IMR-90 (cell line): ENCODE data around the gene ANKRD11. TPM values are rescaled to one million over a fixed set of nuclear protein-coding genes. Genes with fewer than 3 reads are reported as not detected.

Source experiments
- ATAC-seq: fragments of 200-7000 bp; cut with Tn5 transposase; 2 replicates; pipeline ENCODE4 v1.9.1; 2020; ENCODE audit warnings: low read depth, mild to moderate bottlenecking, moderate library complexity
- BruUV-seq: library from RNA; stranded (reverse); fragments of 400-500 nt; replicated peaks from 2 replicates; lab custom pipeline; 2021; lab: Mats Ljungman, UMichigan
- CTCF ChIA-PET: fragments of 300-600 bp; formaldehyde crosslinking; extraction: SDS; loops from one replicate; lab custom pipeline; 2021; ENCODE audit warnings: antibody characterized with exemption; lab: Yijun Ruan, JAX
- POLR2A ChIA-PET: fragments of 300-600 bp; sonication (Branson Sonifier 250); formaldehyde crosslinking; loops from one replicate; lab custom pipeline; 2022; ENCODE audit warnings: antibody characterized with exemption; ENCODE audit not compliant: unreplicated experiment; lab: Charles Lee
- DNase-seq: peaks from one replicate; pipeline ENCODE4 v3.0.0; 2013
- H2AFZ ChIP-seq: replicated peaks from 2 replicates; pipeline ENCODE3; 2013; ENCODE audit warnings: low read length, mild to moderate bottlenecking; ENCODE audit not compliant: poor library complexity
- H2AK5ac ChIP-seq: 2 replicates; pipeline ENCODE4 v1.6.1; 2013; ENCODE audit warnings: low read depth, low read length, inconsistent platforms
- H2AK9ac ChIP-seq: replicated peaks from 2 replicates; pipeline ENCODE3; 2013; ENCODE audit warnings: mild to moderate bottlenecking, low read depth, low read length, moderate library complexity; ENCODE audit not compliant: poor library complexity
- H2BK120ac ChIP-seq: 2 replicates; pipeline ENCODE4 v1.6.1; 2013; ENCODE audit warnings: low read depth, low read length, inconsistent platforms
- H2BK15ac ChIP-seq: 3 replicates; pipeline ENCODE4 v1.6.1; 2013; ENCODE audit warnings: low read depth, low read length, inconsistent platforms
- H2BK20ac ChIP-seq: 2 replicates; pipeline ENCODE4 v1.6.1; 2013; ENCODE audit warnings: low read depth, mild to moderate bottlenecking, inconsistent platforms, low read length, moderate library complexity
- H2BK5ac ChIP-seq: 2 replicates; pipeline ENCODE4 v1.6.1; 2013; ENCODE audit warnings: mild to moderate bottlenecking, low read depth, low read length, inconsistent platforms; ENCODE audit not compliant: poor library complexity, severe bottlenecking
- H3K14ac ChIP-seq: replicated peaks from 2 replicates; pipeline ENCODE4 v1.6.1; 2013; ENCODE audit warnings: low read depth, low read length, inconsistent platforms
- H3K18ac ChIP-seq: 2 replicates; pipeline ENCODE4 v1.6.1; 2013; ENCODE audit warnings: low read depth, low read length, control low read depth
- H3K23ac ChIP-seq: 2 replicates; pipeline ENCODE4 v1.6.1; 2013; ENCODE audit warnings: low read depth, low read length, inconsistent platforms
- H3K27ac ChIP-seq: 2 replicates; pipeline ENCODE4 v1.5.1; 2013; ENCODE audit warnings: mild to moderate bottlenecking, control low read depth, low read length; ENCODE audit not compliant: insufficient read depth
- H3K27me3 ChIP-seq: 2 replicates; pipeline ENCODE4 v1.6.1; 2013; ENCODE audit warnings: low read length; ENCODE audit not compliant: control insufficient read depth, insufficient read depth
- H3K36me3 ChIP-seq: 2 replicates; pipeline ENCODE4 v1.6.1; 2013; ENCODE audit warnings: low read length, mixed read lengths; ENCODE audit not compliant: control insufficient read depth, insufficient read depth
- H3K4ac ChIP-seq: 2 replicates; pipeline ENCODE4 v1.6.1; 2013; ENCODE audit warnings: low read depth, low read length, inconsistent platforms
- H3K4me1 ChIP-seq: 2 replicates; pipeline ENCODE4 v1.6.1; 2013; ENCODE audit warnings: low read length, mixed read lengths; ENCODE audit not compliant: control insufficient read depth, insufficient read depth
- H3K4me2 ChIP-seq: 2 replicates; pipeline ENCODE4 v1.6.1; 2013; ENCODE audit warnings: low read depth, mild to moderate bottlenecking, control low read depth, low read length, moderate library complexity
- H3K4me3 ChIP-seq: 2 replicates; pipeline ENCODE4 v1.5.1; 2013; ENCODE audit warnings: low read depth, mild to moderate bottlenecking, control low read depth, low read length, moderate library complexity; ENCODE audit not compliant: insufficient read depth
- H3K56ac ChIP-seq: 2 replicates; pipeline ENCODE4 v1.6.1; 2013; ENCODE audit warnings: low read length, inconsistent platforms; ENCODE audit not compliant: insufficient read depth; ENCODE audit errors: extremely low read depth
- H3K79me1 ChIP-seq, 2 experiments: 2 replicates each; pipeline ENCODE4 v1.6.1; 2013; ENCODE audit warnings: low read length in 2 of 2, inconsistent platforms in 1 of 2, low read depth in 1 of 2
- H3K9ac ChIP-seq: 2 replicates; pipeline ENCODE4 v1.6.1; 2013; ENCODE audit warnings: low read depth, low read length, control low read depth
- H3K9me1 ChIP-seq: 2 replicates; pipeline ENCODE4 v1.6.1; 2013; ENCODE audit warnings: low read length, inconsistent platforms; ENCODE audit not compliant: insufficient read depth
- H3K9me3 ChIP-seq: 2 replicates; pipeline ENCODE4 v1.6.1; 2013; ENCODE audit warnings: low read length; ENCODE audit not compliant: control insufficient read depth, insufficient read depth
- H4K20me1 ChIP-seq: 2 replicates; pipeline ENCODE4 v1.6.1; 2013; ENCODE audit warnings: low read length, inconsistent platforms; ENCODE audit not compliant: insufficient read depth
- H4K5ac ChIP-seq: 2 replicates; pipeline ENCODE4 v1.6.1; 2013; ENCODE audit warnings: mild to moderate bottlenecking, low read depth, low read length, control low read depth
- H4K8ac ChIP-seq, 2 experiments: 2 replicates each; pipeline ENCODE4 v1.6.1; 2013; ENCODE audit warnings: low read depth in 2 of 2, low read length in 2 of 2, control low read depth in 1 of 2, inconsistent platforms in 1 of 2
- H4K91ac ChIP-seq: 2 replicates; pipeline ENCODE4 v1.6.1; 2013; ENCODE audit warnings: low read depth, low read length, inconsistent platforms; ENCODE audit not compliant: insufficient read depth
- BHLHE40 ChIP-seq: fragments of 150-350 bp; IDR thresholded peaks from 2 replicates; pipeline ENCODE4 v1.6.1; 2016; ENCODE audit warnings: mild to moderate bottlenecking, low read depth, low read length
- CEBPB ChIP-seq: IDR thresholded peaks from 2 replicates; pipeline ENCODE4 v1.6.1; 2012; ENCODE audit warnings: low read depth, low read length, improper control_type of control experiment
- CHD1 ChIP-seq: IDR thresholded peaks from 2 replicates; pipeline ENCODE4 v1.6.1; 2012; ENCODE audit warnings: low read depth, low read length, improper control_type of control experiment
- CTCF ChIP-seq: conservative IDR thresholded peaks from 2 replicates; pipeline ENCODE4 v1.5.1; 2012; ENCODE audit warnings: mild to moderate bottlenecking, low read depth, low read length, improper control_type of control experiment
- ELK1 ChIP-seq: fragments of 150-350 bp; IDR thresholded peaks from 2 replicates; pipeline ENCODE4 v1.6.1; 2016; ENCODE audit warnings: low read depth, mild to moderate bottlenecking, low read length, moderate library complexity, borderline replicate concordance
- FOS ChIP-seq: fragments of 150-350 bp; IDR thresholded peaks from 2 replicates; pipeline ENCODE4 v1.6.1; 2016; ENCODE audit warnings: low read depth, low read length
- MAFK ChIP-seq: IDR thresholded peaks from 2 replicates; pipeline ENCODE4 v1.6.1; 2012; ENCODE audit warnings: low read depth, low read length, improper control_type of control experiment
- MAZ ChIP-seq: IDR thresholded peaks from 2 replicates; pipeline ENCODE4 v1.6.1; 2012; ENCODE audit warnings: low read depth, mild to moderate bottlenecking, low read length, improper control_type of control experiment, moderate library complexity, borderline replicate concordance
- MXI1 ChIP-seq: IDR thresholded peaks from 2 replicates; pipeline ENCODE4 v1.6.1; 2012; ENCODE audit warnings: low read depth, mild to moderate bottlenecking, low read length, moderate library complexity, borderline replicate concordance
- NFE2L2 ChIP-seq: fragments of 150-350 bp; IDR thresholded peaks from 2 replicates; pipeline ENCODE4 v1.6.1; 2016; ENCODE audit warnings: low read depth, mild to moderate bottlenecking, low read length
- POLR2A ChIP-seq: IDR thresholded peaks from 2 replicates; pipeline ENCODE4 v1.6.1; 2012; ENCODE audit warnings: mild to moderate bottlenecking, low read depth, low read length
- RAD21 ChIP-seq: IDR thresholded peaks from 2 replicates; pipeline ENCODE4 v1.6.1; 2012; ENCODE audit warnings: low read length, improper control_type of control experiment
- RCOR1 ChIP-seq: IDR thresholded peaks from 2 replicates; pipeline ENCODE4 v1.6.1; 2012; ENCODE audit warnings: mild to moderate bottlenecking, low read length, improper control_type of control experiment; ENCODE audit not compliant: insufficient replicate concordance
- RFX5 ChIP-seq: IDR thresholded peaks from 2 replicates; pipeline ENCODE4 v1.8.0; 2012; ENCODE audit warnings: low read depth, mild to moderate bottlenecking, low read length, moderate library complexity
- SMC3 ChIP-seq: fragments of 150-350 bp; IDR thresholded peaks from 2 replicates; pipeline ENCODE4 v1.6.1; 2016; ENCODE audit warnings: low read depth, mild to moderate bottlenecking, antibody characterized with exemption, low read length, moderate library complexity
- USF2 ChIP-seq: fragments of 150-350 bp; IDR thresholded peaks from 2 replicates; pipeline ENCODE4 v1.6.1; 2017; ENCODE audit warnings: mild to moderate bottlenecking, antibody characterized with exemption, low read length, low read depth
- WGBS, 2 experiments: methylation state at CpG; one replicate each; pipeline versions ENCODE4 v1.1.5 to v1.1.7; 2013; ENCODE audit warnings: missing lambda C conversion rate in 2 of 2; ENCODE audit not compliant: insufficient read length in 1 of 2; ENCODE audit errors: extremely low coverage in 2 of 2; 5-methylcytosine and 5-hydroxymethylcytosine counted together
- dilution Hi-C: fragments of 300-500 bp; cut with HindIII; formaldehyde crosslinking; loops from one replicate; pipeline ENCODE4 v1.14.3; 2018; ENCODE audit warnings: low sequenced_read_pairs; ENCODE audit not compliant: unreplicated experiment
- in situ Hi-C: fragments of 300-500 bp; cut with MboI; formaldehyde crosslinking; loops from 3 replicates; pipeline ENCODE4 v1.14.3; 2019; ENCODE audit warnings: low sequenced_read_pairs, inconsistent platforms, mixed read lengths
- intact Hi-C: fragments of 100-400 bp; cut with micrococcal nuclease; formaldehyde crosslinking; loops from 2 replicates; pipeline ENCODE4 v1.10.0; 2022
- polyA plus RNA-seq, 3 experiments: library from polyadenylated mRNA; depleted of rRNA; stranded (reverse); fragments of >200 nt; gene quantifications; 2 replicates each; pipeline ENCODE4 v1.2.3, GENCODE V29; 2012; ENCODE audit warnings: low replicate concordance in 1 of 3
- total RNA-seq: library from RNA; depleted of rRNA; stranded (reverse); fragments of >200 nt; gene quantifications from 2 replicates; pipeline ENCODE4 v1.2.3, GENCODE V29; 2012

ANKRD11 gene
- total and polyA plus RNA-seq, 2 of the 4 experiments (the other 2 are of a cell fraction), result 46.8 to 71.9 TPM

- no peak for ATAC-seq
- H2AFZ ChIP-seq, result peak overlapping the region; percentile 46
- WGBS, 2 experiments, result 99% methylated on average over 13 of the region's 17 CpGs; no CpG with 5 or more reads in 1 of the 2 experiments
- H4K91ac ChIP-seq, result no peak overlapping the region
- H4K5ac ChIP-seq, result no peak overlapping the region
- no peak overlapping the region for H2BK5ac ChIP-seq
- H3K4me1 ChIP-seq, result no peaks in the 10 kb centered on the region
- DNase-seq, result no peak
- H3K9me1 ChIP-seq, result no peaks in the 10 kb centered on the region
- in situ Hi-C loops (no loop called here), dilution Hi-C loops (no loop called here), intact Hi-C loops (no loop called here)
- H2BK15ac ChIP-seq, result no peak overlapping the region
- H3K4me2 ChIP-seq, result no peak overlapping the region
- no peak overlapping the region for H2AK5ac ChIP-seq
- no peak overlapping the region for H3K18ac ChIP-seq
- H3K9me3 ChIP-seq, result no peaks in the 10 kb centered on the region
- H3K27ac ChIP-seq, result no peak overlapping the region
- ChIA-PET POLR2A (no interaction called here), CTCF (no interaction called here)
- no peak overlapping the region for H3K4ac ChIP-seq
- no TSS peak for BruUV-seq
- no peak overlapping the region for H2BK20ac ChIP-seq
- H3K56ac ChIP-seq, result no peak overlapping the region
- no peaks in the 10 kb centered on the region for H3K27me3 ChIP-seq
- H2AK9ac ChIP-seq, result no peak overlapping the region
- H3K14ac ChIP-seq, result no peak overlapping the region
- no peak overlapping the region for H3K4me3 ChIP-seq
- peaks cover 70% of the 10 kb centered on the region for H3K36me3 ChIP-seq
- no peak overlapping the region for H3K23ac ChIP-seq
- H4K8ac ChIP-seq, result no peak overlapping the region
- H4K20me1 ChIP-seq, result peaks cover 26% of the 10 kb centered on the region
- no peak overlapping the region for H2BK120ac ChIP-seq
- no peak overlapping the region for H3K9ac ChIP-seq
- TF ChIP-seq FOS (no peak), MXI1 (no peak), CTCF (no peak), RCOR1 (no peak), USF2 (no peak), BHLHE40 (no peak), CEBPB (no peak), MAFK (no peak), SMC3 (no peak), CHD1 (no peak), ELK1 (no peak), RFX5 (no peak), RAD21 (no peak), MAZ (no peak), POLR2A (no peak), NFE2L2 (no peak)
- H3K79me1 ChIP-seq, result peaks cover 44 to 68% of the 10 kb centered on the region in 2 experiments
These were observed 205.0 kb downstream of the ANKRD11 start for GRCh38 chr16:89285381-89285780.
